B cell (primary cell): Measurements from ENCODE around the gene LGI2. TPM values are rescaled to one million over a fixed set of nuclear protein-coding genes. Genes with fewer than 3 reads are reported as not detected.

Experiments
- ATAC-seq: fragments of 200-7000 bp; cut with Tn5 transposase; one replicate; pipeline ENCODE4 v1.10.0; 2021; ENCODE audit warnings: low read depth, mild to moderate bottlenecking, moderate number of reproducible peaks, moderate library complexity
- CTCF ChIA-PET: fragments of 350-600 bp; sonication (Branson Sonifier 250); formaldehyde crosslinking; loops from one replicate; lab custom pipeline; 2021; ENCODE audit warnings: antibody characterized with exemption, inconsistent platforms; lab: Charles Lee
- POLR2A ChIA-PET: fragments of 350-600 bp; sonication (Branson Sonifier 250); formaldehyde crosslinking; loops from one replicate; lab custom pipeline; 2021; ENCODE audit warnings: antibody characterized with exemption; lab: Charles Lee
- DNase-seq: peaks from one replicate; pipeline ENCODE4 v3.0.0; 2013
- H2AFZ ChIP-seq: 2 replicates; pipeline ENCODE4 v1.6.1; 2012; ENCODE audit warnings: mild to moderate bottlenecking, low read depth, low read length; ENCODE audit not compliant: insufficient read depth, poor library complexity, severe bottlenecking
- H3K27ac ChIP-seq, 2 donors: 1 replicate in 1 of 2; 2 replicates in 1 of 2; pipeline ENCODE4 v1.5.1; 2012 to 2013; ENCODE audit warnings: low read length in 2 of 2, mild to moderate bottlenecking in 2 of 2, moderate library complexity in 1 of 2
- H3K27me3 ChIP-seq, 4 experiments: fragments of 200-600 bp in 1 of 4; sonication (generic) in 1 of 4; replicated peaks in 1 of 4; 1 replicate in 2 of 4; 2 replicates in 2 of 4; pipeline versions ENCODE4 v1.6.1 to v1.7.0; 2013 to 2016; ENCODE audit warnings: low read length in 3 of 4, mild to moderate bottlenecking in 2 of 4, mixed read lengths in 1 of 4, moderate library complexity in 1 of 4; ENCODE audit not compliant: insufficient read depth in 4 of 4, control insufficient read depth in 3 of 4; ENCODE audit errors: control extremely low read depth in 1 of 4
- H3K36me3 ChIP-seq, 2 experiments: replicated peaks in 1 of 2; 1 replicate in 1 of 2; 2 replicates in 1 of 2; pipeline versions ENCODE4 v1.6.1 to v1.7.1; 2013; ENCODE audit warnings: low read length in 1 of 2; ENCODE audit not compliant: insufficient read depth in 2 of 2, control insufficient read depth in 1 of 2; ENCODE audit errors: control extremely low read depth in 1 of 2, extremely low read depth in 1 of 2
- H3K4me1 ChIP-seq, 2 donors: fragments of 200-600 bp in 1 of 2; sonication (generic) in 1 of 2; 1 replicate in 1 of 2; 2 replicates in 1 of 2; pipeline versions ENCODE4 v1.5.1 to v1.6.1; 2013 to 2017; ENCODE audit warnings: low read length in 2 of 2; ENCODE audit not compliant: control insufficient read depth in 2 of 2, insufficient read depth in 2 of 2
- H3K4me2 ChIP-seq: replicated peaks from 2 replicates; pipeline ENCODE3; 2012; ENCODE audit warnings: mild to moderate bottlenecking, low read depth, low read length; ENCODE audit not compliant: poor library complexity, severe bottlenecking
- H3K4me3 ChIP-seq, 5 experiments: fragments of 200-600 bp in 1 of 5; sonication (generic) in 1 of 5; 1 replicate in 3 of 5; 2 replicates in 2 of 5; pipeline versions ENCODE4 v1.5.1 to v1.7.0; 2011 to 2016; ENCODE audit warnings: low read length in 4 of 5, mild to moderate bottlenecking in 4 of 5, low read depth in 2 of 5, control low read depth in 1 of 5, moderate library complexity in 1 of 5; ENCODE audit not compliant: insufficient read depth in 1 of 5; ENCODE audit errors: control extremely low read depth in 1 of 5, extremely low read depth in 1 of 5
- H3K79me2 ChIP-seq: fragments of 200-600 bp; sonication (generic); one replicate; pipeline ENCODE4 v1.6.0; 2016; ENCODE audit warnings: low read length; ENCODE audit not compliant: control insufficient read depth, insufficient read depth
- H3K9ac ChIP-seq: fragments of 200-600 bp; sonication (generic); 2 replicates; pipeline ENCODE4 v1.6.1; 2017; ENCODE audit warnings: mild to moderate bottlenecking, low read length, moderate library complexity
- H3K9me3 ChIP-seq, 3 donors: one replicate each; pipeline versions ENCODE4 v1.6.1 to v1.7.1; 2013; ENCODE audit warnings: low read length in 2 of 3; ENCODE audit not compliant: control insufficient read depth in 2 of 3, insufficient read depth in 1 of 3; ENCODE audit errors: control extremely low read depth in 1 of 3
- H4K20me1 ChIP-seq: 2 replicates; pipeline ENCODE4 v1.6.0; 2012; ENCODE audit warnings: mild to moderate bottlenecking, low read length; ENCODE audit not compliant: insufficient read depth, control insufficient read depth, poor library complexity, severe bottlenecking
- H3K27ac Mint-ChIP-seq: one replicate; pipeline ENCODE4 v1.8.0; 2021; ENCODE audit warnings: mixed read lengths
- H3K27me3 Mint-ChIP-seq: one replicate; pipeline ENCODE4 v1.8.0; 2021; ENCODE audit warnings: mixed read lengths
- H3K4me1 Mint-ChIP-seq: one replicate; pipeline ENCODE4 v1.8.0; 2021; ENCODE audit warnings: mixed read lengths
- H3K4me3 Mint-ChIP-seq: one replicate; pipeline ENCODE4 v1.8.0; 2021; ENCODE audit warnings: mixed read lengths
- H3K9me3 Mint-ChIP-seq: one replicate; pipeline ENCODE4 v1.8.0; 2022; ENCODE audit warnings: mixed read lengths; ENCODE audit not compliant: insufficient read depth
- EZH2 ChIP-seq: IDR thresholded peaks from 2 replicates; pipeline ENCODE4 v1.6.1; 2012; ENCODE audit warnings: borderline replicate concordance, low read depth, mild to moderate bottlenecking, moderate library complexity, low read length; ENCODE audit not compliant: insufficient read depth, poor library complexity, severe bottlenecking
- WGBS: methylation state at CpG from one replicate; pipeline ENCODE4 v1.1.5; 2013; ENCODE audit warnings: missing lambda C conversion rate; ENCODE audit not compliant: insufficient coverage; 5-methylcytosine and 5-hydroxymethylcytosine counted together
- intact Hi-C: fragments of 100-400 bp; cut with micrococcal nuclease; formaldehyde crosslinking; loops from one replicate; pipeline ENCODE4 v1.10.0; 2022
- polyA plus RNA-seq: library from polyadenylated mRNA; depleted of rRNA; stranded (reverse); fragments of >200 nt; gene quantifications from 2 replicates; pipeline ENCODE4 v1.2.3, GENCODE V29; 2012
- total RNA-seq, 2 donors: library from RNA; stranded (reverse); fragments of 120-200 nt in 1 of 2; gene quantifications; 1 replicate in 1 of 2; 2 replicates in 1 of 2; pipeline versions ENCODE4 v1.2.3 to v1.2.4, GENCODE V29; 2013 to 2022
- TF ChIP-seq, protein P1 (sequence below): fragments of 200-600 bp; IDR thresholded peaks from one replicate; pipeline ENCODE4 v1.8.0; 2022; ENCODE audit warnings: antibody characterized with exemption, mild to moderate bottlenecking

LGI2 gene
- total and polyA plus RNA-seq, 2 donors (not counting 1 experiment from before 2014, with no cell fraction given), result not detected

DNA sequence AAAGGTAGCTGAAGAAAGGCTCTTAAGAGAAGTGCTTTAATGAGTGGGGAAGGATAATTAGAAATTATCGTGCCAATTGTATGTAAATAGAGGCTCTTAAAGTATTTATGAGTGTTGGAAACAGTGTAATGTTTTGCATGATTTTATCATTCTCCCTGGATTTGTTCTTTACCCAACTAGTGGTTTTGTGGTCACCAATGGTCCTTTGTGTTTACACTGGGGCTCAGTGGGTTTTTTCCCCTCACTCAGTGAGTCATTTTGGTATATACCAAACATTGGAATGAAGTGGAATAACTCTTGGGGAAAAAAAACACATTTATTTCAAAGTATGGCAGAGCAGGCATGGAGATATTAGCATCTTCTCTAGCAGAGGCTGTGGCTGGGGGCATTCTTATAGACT lies 20.8 kb upstream of the LGI2 start:
- Mint-ChIP-seq H3K4me1 (no peaks in the 10 kb centered on the region), H3K27ac (no peak overlapping the region), H3K9me3 (no peaks in the 10 kb centered on the region), H3K27me3 (peaks cover 16% of the 10 kb centered on the region), H3K4me3 (no peak overlapping the region)
- no peaks in the 10 kb centered on the region for H3K4me1 ChIP-seq
- 100% methylated on average over 1 of the region's 1 CpG for WGBS
- intact Hi-C loops, result no loop called here
- H3K4me3 ChIP-seq, result no peak overlapping the region
- CTCF ChIA-PET, result no interaction called here
- H3K4me2 ChIP-seq, result no peak overlapping the region
- H3K9me3 ChIP-seq, result no peaks in the 10 kb centered on the region
- peaks cover 0 to 6% (median 0%) of the 10 kb centered on the region in 4 experiments for H3K27me3 ChIP-seq
- no peak overlapping the region for H2AFZ ChIP-seq
- DNase-seq (no peak), ATAC-seq (no peak)
- H3K36me3 ChIP-seq, result no peaks in the 10 kb centered on the region
- H4K20me1 ChIP-seq, result no peaks in the 10 kb centered on the region
- TF ChIP-seq, protein P1, sequence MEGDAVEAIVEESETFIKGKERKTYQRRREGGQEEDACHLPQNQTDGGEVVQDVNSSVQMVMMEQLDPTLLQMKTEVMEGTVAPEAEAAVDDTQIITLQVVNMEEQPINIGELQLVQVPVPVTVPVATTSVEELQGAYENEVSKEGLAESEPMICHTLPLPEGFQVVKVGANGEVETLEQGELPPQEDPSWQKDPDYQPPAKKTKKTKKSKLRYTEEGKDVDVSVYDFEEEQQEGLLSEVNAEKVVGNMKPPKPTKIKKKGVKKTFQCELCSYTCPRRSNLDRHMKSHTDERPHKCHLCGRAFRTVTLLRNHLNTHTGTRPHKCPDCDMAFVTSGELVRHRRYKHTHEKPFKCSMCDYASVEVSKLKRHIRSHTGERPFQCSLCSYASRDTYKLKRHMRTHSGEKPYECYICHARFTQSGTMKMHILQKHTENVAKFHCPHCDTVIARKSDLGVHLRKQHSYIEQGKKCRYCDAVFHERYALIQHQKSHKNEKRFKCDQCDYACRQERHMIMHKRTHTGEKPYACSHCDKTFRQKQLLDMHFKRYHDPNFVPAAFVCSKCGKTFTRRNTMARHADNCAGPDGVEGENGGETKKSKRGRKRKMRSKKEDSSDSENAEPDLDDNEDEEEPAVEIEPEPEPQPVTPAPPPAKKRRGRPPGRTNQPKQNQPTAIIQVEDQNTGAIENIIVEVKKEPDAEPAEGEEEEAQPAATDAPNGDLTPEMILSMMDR, result no peak
- H3K9ac ChIP-seq, result no peak overlapping the region
- H3K27ac ChIP-seq, result no peak overlapping the region
- no peaks in the 10 kb centered on the region for H3K79me2 ChIP-seq
- POLR2A ChIA-PET, result no interaction called here

DNA sequence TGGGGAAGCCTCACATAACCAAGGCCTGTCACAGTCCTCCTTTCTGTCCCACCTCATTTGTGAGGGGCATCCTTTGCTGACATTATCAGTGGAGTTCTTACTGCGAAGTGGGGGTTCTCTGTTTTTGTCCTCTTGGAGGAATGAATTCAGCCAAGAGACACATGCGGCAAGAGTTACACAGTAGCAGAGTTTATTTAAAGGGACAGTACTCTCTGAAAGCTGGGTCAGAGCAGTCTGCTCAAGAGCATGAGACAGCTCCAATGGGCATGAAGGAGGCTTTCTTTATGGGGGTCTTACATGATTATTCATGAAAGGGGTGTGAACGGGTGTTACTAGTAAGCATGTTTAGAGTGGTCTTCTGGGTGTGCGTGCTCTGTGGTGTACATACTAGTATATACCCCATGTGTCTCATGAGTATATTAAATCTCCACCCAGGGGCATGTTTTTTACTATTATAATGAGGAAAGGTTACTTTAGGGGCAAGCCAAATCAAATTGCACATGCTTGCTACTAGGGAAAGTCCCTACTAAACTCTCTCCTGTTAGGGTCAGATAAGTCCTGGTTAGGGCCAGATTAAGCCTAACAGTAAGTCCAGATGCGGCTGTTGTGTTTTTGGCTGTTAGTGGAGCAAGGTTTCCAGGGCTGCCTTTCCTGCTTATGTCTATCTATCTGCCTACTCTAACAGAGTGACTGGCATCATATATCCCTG lies 19.8 kb upstream of the LGI2 start:
- Histone ChIP-seq H4K20me1 (no peaks in the 10 kb centered on the region), H3K36me3 (no peaks in the 10 kb centered on the region), H3K4me3 (no peak overlapping the region), H3K27ac (no peak overlapping the region), H2AFZ (no peak overlapping the region), H3K9me3 (no peaks in the 10 kb centered on the region), H3K4me1 (no peaks in the 10 kb centered on the region), H3K9ac (no peak overlapping the region), H3K27me3 (peaks cover 0 to 6% (median 0%) of the 10 kb centered on the region in 4 experiments), H3K4me2 (no peak overlapping the region), H3K79me2 (no peaks in the 10 kb centered on the region)
- WGBS, result 93% methylated on average over 2 of the region's 5 CpGs
- no peak for DNase-seq
- Mint-ChIP-seq H3K27me3 (peaks cover 16% of the 10 kb centered on the region), H3K4me1 (no peaks in the 10 kb centered on the region), H3K4me3 (no peak overlapping the region), H3K27ac (no peak overlapping the region), H3K9me3 (no peaks in the 10 kb centered on the region)
- no peak for TF ChIP-seq EZH2
- TF ChIP-seq, protein P1, result no peak
- intact Hi-C loops, result no loop called here
- ChIA-PET CTCF (no interaction called here), POLR2A (no interaction called here)
- ATAC-seq, result no peak
